Measurements from ENCODE around the gene GDPD4. TPM values are rescaled to one million over a fixed set of nuclear protein-coding genes. Genes with fewer than 3 reads are reported as not detected.
"Not testable (repeated sequence)": the region's sequence is repeated elsewhere in the genome, so short reads cannot be mapped to it uniquely, and the experiment has no call there.

Gene GDPD4
- total RNA-seq, 4 donors from 2014 or later, result not detected

- no peak for TF ChIP-seq POLR2AphosphoS5 (IDR thresholded peaks at IDR 0.05)
- TF ChIP-seq CTCF (IDR thresholded peaks at IDR 0.05), result no peak
- no peak for TF ChIP-seq POLR2A (IDR thresholded peaks at IDR 0.05)
- TF ChIP-seq EP300 (IDR thresholded peaks at IDR 0.05; ENCODE audit: low read depth), result no peak
- in situ Hi-C loops (cut with MboI; ENCODE audit: low pct_ligation_motif_present in 1 of 4, low pct_unique_long_range_greater_than_20kb in 1 of 4, low sequenced_read_pairs in 3 of 4) (no loop called here), intact Hi-C loops (cut with DNase I; ENCODE audit: low total_unique reads) (no loop called here)
- peaks cover 0 to 4% (median 0%) of the 10 kb centered on the region in 4 donors for H3K4me1 ChIP-seq
- WGBS, 2 donors (ENCODE audit: low coverage in 1 of 2), result 69 to 82% methylated on average over 5 of the region's 5 CpGs
- no peak overlapping the region for H3K4me3 ChIP-seq
- H3K27me3 ChIP-seq, result no peaks in the 10 kb centered on the region
- no peaks in the 10 kb centered on the region for H3K9me3 ChIP-seq
- no peaks in the 10 kb centered on the region for H3K36me3 ChIP-seq
- H3K27ac ChIP-seq, result no peak overlapping the region
- no peak for DNase-seq
These were observed 791 bp downstream of the GDPD4 start for GRCh38 chr11:77300695-77301094.

GRCh38 chr11:77300028-77300427, 1.5 kb downstream of the GDPD4 start:
- peak; percentile 43 for DNase-seq

DNA sequence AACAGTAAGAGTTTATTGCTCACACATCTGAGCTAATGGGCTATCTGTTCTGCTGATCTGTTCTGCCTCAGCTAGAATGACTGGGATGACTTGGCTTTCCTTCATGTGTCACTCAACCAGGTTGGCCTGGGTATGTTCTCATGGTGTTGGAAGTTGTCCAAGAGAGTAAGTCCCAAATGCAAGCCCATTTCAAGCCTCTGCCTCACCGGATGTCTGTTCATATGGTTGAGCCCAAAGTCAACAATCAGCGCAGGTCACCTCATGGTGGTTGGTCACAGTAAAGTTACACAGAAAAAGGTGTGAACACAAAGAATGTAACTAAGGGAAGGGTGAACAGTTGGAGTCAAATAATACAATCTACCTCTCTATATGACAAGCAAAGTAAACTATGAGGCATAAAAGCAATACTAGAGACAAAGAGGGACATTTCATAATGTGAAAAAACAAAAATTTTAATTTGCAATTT, 1.9 kb downstream of the GDPD4 start:
- Histone ChIP-seq H3K4me3 (no peak overlapping the region), H3K9me3 (no peaks in the 10 kb centered on the region), H3K36me3 (no peaks in the 10 kb centered on the region), H3K27me3 (no peaks in the 10 kb centered on the region), H3K27ac (peak overlapping the region in 2 of 4 donors; percentile 11 to 34), H3K4me1 (peaks cover 0 to 4% (median 0%) of the 10 kb centered on the region in 4 donors)
- peak; percentile 15 for DNase-seq
- 55 to 83% methylated on average over 1 to 2 of the region's 2 CpGs for WGBS, 2 donors (ENCODE audit: low coverage in 1 of 2)
- TF ChIP-seq CTCF (IDR thresholded peaks at IDR 0.05), result no peak
- no peak for TF ChIP-seq EP300 (IDR thresholded peaks at IDR 0.05; ENCODE audit: low read depth)
- TF ChIP-seq POLR2AphosphoS5 (IDR thresholded peaks at IDR 0.05), result no peak
- no peak for TF ChIP-seq POLR2A (IDR thresholded peaks at IDR 0.05)
- in situ Hi-C loops (cut with MboI; ENCODE audit: low pct_ligation_motif_present in 1 of 4, low pct_unique_long_range_greater_than_20kb in 1 of 4, low sequenced_read_pairs in 3 of 4) (no loop called here), intact Hi-C loops (cut with DNase I; ENCODE audit: low total_unique reads) (no loop called here)

More at GRCh38 chr11:77300028-77300427, 1.5 kb downstream of the GDPD4 start:
- H3K36me3 ChIP-seq; in situ Hi-C loops (cut with MboI; ENCODE audit: low pct_ligation_motif_present in 1 of 4, low pct_unique_long_range_greater_than_20kb in 1 of 4, low sequenced_read_pairs in 3 of 4); H3K27me3 ChIP-seq; H3K9me3 ChIP-seq; intact Hi-C loops (cut with DNase I; ENCODE audit: low total_unique reads); H3K4me3 ChIP-seq; H3K4me1 ChIP-seq: not testable (repeated sequence)
- 51 to 70% methylated on average over 2 to 6 of the region's 6 CpGs for WGBS, 2 donors (ENCODE audit: low coverage in 1 of 2)
- H3K27ac ChIP-seq, result peak overlapping the region in 2 of 4 donors; percentile 11 to 34

- Histone ChIP-seq H3K27me3 (no peaks in the 10 kb centered on the region), H3K9me3 (no peaks in the 10 kb centered on the region), H3K27ac (no peak overlapping the region), H3K4me1 (peaks cover 0 to 1% (median 0%) of the 10 kb centered on the region in 4 donors), H3K36me3 (no peaks in the 10 kb centered on the region), H3K4me3 (no peak overlapping the region)
- TF ChIP-seq CTCF (IDR thresholded peaks at IDR 0.05), result no peak
- no peak for TF ChIP-seq POLR2AphosphoS5 (IDR thresholded peaks at IDR 0.05)
- no peak for TF ChIP-seq EP300 (IDR thresholded peaks at IDR 0.05; ENCODE audit: low read depth)
- no peak for TF ChIP-seq POLR2A (IDR thresholded peaks at IDR 0.05)
- DNase-seq, result no peak
- WGBS, 2 donors (ENCODE audit: low coverage in 1 of 2), result 77 to 83% methylated on average over 3 of the region's 3 CpGs
- in situ Hi-C loops (cut with MboI; ENCODE audit: low pct_ligation_motif_present in 1 of 4, low pct_unique_long_range_greater_than_20kb in 1 of 4, low sequenced_read_pairs in 3 of 4) (no loop called here), intact Hi-C loops (cut with DNase I; ENCODE audit: low total_unique reads) (no loop called here)
These were observed 7.4 kb downstream of the GDPD4 start for GRCh38 chr11:77294040-77294439.

DNA sequence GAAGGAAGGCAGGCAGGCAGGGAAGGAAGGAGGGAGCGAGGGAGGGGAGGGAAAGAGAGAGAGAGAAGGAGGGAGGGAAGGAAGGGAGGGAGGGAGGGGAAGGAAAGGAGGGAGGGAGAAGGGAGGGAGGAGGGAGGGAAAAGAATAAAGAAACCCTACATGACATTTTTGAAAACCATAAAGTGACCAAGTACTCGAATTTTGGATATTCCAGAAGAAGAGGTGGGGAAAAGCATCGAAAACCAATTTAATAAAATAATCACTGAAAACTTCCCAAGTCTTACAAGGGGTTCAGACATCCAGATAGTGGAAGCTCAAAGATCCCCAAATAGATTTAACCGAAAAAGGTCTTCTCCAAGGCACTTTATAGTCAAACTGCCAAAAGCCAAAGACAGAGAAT, 11.7 kb downstream of the GDPD4 start:
- H3K4me1 ChIP-seq, result no peaks in the 10 kb centered on the region
- DNase-seq, result no peak
- intact Hi-C loops (cut with DNase I; ENCODE audit: low total_unique reads), result no loop called here
- 77 to 80% methylated on average over 3 to 4 of the region's 4 CpGs for WGBS, 2 donors (ENCODE audit: low coverage in 1 of 2)
- TF ChIP-seq EP300 (IDR thresholded peaks at IDR 0.05; ENCODE audit: low read depth) (no peak), CTCF (IDR thresholded peaks at IDR 0.05) (no peak), POLR2A (IDR thresholded peaks at IDR 0.05) (no peak), POLR2AphosphoS5 (IDR thresholded peaks at IDR 0.05) (no peak)
- no peak overlapping the region for H3K4me3 ChIP-seq
- in situ Hi-C loops (cut with MboI; ENCODE audit: low pct_ligation_motif_present in 1 of 4, low pct_unique_long_range_greater_than_20kb in 1 of 4, low sequenced_read_pairs in 3 of 4), result no loop called here
- H3K9me3 ChIP-seq, result no peaks in the 10 kb centered on the region
- no peak overlapping the region for H3K27ac ChIP-seq
- H3K27me3 ChIP-seq, result no peaks in the 10 kb centered on the region
- no peaks in the 10 kb centered on the region for H3K36me3 ChIP-seq

All from transverse colon (tissue), 4 donors.